Activated gamma-delta T cell treated with anti-CD3 and anti-CD28 coated beads, Interleukin-2, amount 50 U/mL, for 16 hours (primary cell): ENCODE data around the gene RELB.
A peak's percentile ranks its signal among the peaks of the same experiment; 100 is the strongest.
"Not testable (repeated sequence)": the region's sequence is repeated elsewhere in the genome, so short reads cannot be mapped to it uniquely, and the experiment has no call there.

Experiments used
- DNase-seq: peaks from one replicate; pipeline ENCODE4 v3.0.0-alpha.2; 2020; ENCODE audit warnings: low read depth

Gene RELB, protein sequence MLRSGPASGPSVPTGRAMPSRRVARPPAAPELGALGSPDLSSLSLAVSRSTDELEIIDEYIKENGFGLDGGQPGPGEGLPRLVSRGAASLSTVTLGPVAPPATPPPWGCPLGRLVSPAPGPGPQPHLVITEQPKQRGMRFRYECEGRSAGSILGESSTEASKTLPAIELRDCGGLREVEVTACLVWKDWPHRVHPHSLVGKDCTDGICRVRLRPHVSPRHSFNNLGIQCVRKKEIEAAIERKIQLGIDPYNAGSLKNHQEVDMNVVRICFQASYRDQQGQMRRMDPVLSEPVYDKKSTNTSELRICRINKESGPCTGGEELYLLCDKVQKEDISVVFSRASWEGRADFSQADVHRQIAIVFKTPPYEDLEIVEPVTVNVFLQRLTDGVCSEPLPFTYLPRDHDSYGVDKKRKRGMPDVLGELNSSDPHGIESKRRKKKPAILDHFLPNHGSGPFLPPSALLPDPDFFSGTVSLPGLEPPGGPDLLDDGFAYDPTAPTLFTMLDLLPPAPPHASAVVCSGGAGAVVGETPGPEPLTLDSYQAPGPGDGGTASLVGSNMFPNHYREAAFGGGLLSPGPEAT

GRCh38 chr19:45001087-45001739 is at the start of gene RELB:
Gene RELB, plus strand, starts transcription at chr19:45001464. Its CDS starts 116 bp downstream, at chr19:45001580.
- DNase-seq, result peak; percentile 96

DNA sequence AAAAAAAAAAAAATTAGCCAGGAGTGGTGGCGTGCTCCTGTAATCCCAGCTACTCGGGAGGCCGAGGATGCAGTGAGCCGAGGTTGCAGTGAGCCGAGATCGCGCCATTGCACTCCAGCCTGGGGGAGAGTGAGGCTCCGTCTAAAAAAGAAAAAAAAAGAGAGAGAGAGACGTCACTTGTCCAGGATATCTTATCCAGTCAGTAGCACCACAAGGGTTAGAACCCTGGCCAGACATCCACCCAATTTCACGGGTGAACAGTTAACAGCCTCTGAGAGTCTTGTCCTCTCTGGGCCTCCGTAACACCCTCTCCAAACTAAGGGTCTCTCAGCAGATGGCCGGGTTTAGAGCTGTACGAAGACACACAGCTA is 47.0 kb upstream of the RELB start:
- no peak for DNase-seq

GRCh38 chr19:44954649-44955504 is 46.4 kb upstream of the RELB start, which contains the start of gene CLPTM1:
Gene CLPTM1, plus strand, starts transcription at chr19:44955380. Its CDS starts 16 bp downstream, at chr19:44955396.
- peak; percentile 93 for DNase-seq

GRCh38 chr19:44955505-44956439 is 45.5 kb upstream of the RELB start:
- no peak for DNase-seq

GRCh38 chr19:44957526-44957925 is 43.7 kb upstream of the RELB start:
- DNase-seq, result no peak

- DNase-seq, result no peak
Measured at GRCh38 chr19:44958090-44958489, 43.2 kb upstream of the RELB start.

GRCh38 chr19:44959691-44960090 is 41.6 kb upstream of the RELB start:
- DNase-seq, result no peak

GRCh38 chr19:44960906-44961728 is 40.1 kb upstream of the RELB start:
- DNase-seq, result no peak

- DNase-seq, result no peak
Measured at GRCh38 chr19:44961821-44962220, 39.4 kb upstream of the RELB start.

DNA sequence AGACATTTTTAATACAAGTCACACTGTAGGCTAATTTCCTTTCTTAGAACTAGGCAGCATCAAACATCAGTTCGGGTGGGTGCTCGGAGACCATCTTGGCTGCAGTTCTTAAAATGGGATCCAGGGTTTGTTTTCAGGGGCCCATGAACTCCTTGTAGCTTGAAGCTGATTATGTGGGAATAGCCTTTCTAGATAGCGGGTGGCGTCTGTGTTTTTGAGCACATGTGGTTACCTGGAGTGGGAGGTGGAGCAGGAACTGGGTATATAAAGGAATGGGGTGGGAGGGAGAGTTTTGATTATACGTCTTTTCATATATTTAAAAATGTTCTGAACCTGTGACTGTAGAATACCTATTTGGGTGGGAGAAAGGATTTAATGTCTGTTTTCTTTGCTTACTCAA is 33.1 kb upstream of the RELB start:
- DNase-seq, result no peak

GRCh38 chr19:44968670-44969069 is 32.6 kb upstream of the RELB start:
- no peak for DNase-seq

- DNase-seq, result no peak
Measured at GRCh38 chr19:44969437-44969836, 31.8 kb upstream of the RELB start.

DNA sequence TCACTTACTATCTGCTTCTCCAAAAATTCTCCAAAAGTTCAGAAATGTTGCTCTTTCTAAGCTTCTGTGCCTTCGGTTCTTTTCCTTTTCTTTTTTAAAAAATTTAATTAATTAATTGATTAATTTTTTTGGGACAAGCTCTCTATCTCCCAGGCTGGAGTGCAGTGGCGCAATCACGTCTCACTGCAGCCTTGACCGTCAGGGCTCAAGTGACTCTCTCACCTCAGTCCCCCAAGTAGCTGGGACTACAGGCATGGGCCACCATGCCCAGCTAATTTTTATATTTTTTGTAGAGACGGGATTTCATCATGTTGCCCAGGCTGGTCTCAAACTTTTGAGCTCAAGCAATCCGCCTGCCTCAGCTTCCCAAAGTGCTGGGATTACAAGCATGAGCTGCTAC is 29.8 kb upstream of the RELB start:
- DNase-seq, result not testable (repeated sequence)

DNA sequence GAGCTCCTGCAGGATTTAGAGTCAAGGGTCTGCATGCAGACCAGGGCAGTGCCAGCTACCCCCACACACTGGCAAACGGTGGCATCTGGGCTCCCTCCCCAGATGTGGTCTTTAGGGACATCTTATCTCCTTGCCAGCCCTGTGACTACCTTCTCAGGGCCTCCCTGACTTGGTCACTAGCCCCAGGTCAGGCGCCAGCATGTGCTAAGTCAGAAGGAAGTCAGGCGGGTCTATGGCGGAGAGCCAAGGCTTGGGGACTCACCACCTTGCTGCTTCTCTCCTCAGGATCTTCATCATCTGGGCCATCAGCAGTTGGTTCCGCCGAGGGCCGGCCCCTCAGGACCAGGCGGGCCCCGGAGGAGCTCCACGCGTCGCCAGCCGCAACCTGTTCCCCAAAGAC is 28.5 kb upstream of the RELB start:
- DNase-seq, result no peak

GRCh38 chr19:44973982-44974735 is 27.1 kb upstream of the RELB start:
- DNase-seq, result no peak

DNA sequence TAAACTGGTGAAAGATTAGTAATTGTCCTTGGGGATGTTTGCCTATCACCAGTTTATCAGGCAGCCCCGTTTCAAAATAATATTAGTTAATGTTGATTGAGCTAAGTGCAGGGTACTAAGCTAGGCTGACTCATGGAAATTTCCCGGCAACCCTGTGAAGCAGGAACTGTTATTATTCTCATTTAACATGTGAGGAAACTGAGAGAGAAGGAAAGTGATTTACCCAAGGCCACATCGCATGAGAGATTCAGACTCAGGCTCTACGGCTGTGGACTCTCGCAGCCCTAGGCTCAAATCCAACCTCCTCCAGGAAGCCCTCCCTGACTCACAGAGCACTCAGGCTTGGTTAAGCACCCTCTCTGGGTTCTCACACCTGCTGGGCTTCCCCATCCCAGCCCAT is 26.4 kb upstream of the RELB start:
- DNase-seq, result no peak

DNA sequence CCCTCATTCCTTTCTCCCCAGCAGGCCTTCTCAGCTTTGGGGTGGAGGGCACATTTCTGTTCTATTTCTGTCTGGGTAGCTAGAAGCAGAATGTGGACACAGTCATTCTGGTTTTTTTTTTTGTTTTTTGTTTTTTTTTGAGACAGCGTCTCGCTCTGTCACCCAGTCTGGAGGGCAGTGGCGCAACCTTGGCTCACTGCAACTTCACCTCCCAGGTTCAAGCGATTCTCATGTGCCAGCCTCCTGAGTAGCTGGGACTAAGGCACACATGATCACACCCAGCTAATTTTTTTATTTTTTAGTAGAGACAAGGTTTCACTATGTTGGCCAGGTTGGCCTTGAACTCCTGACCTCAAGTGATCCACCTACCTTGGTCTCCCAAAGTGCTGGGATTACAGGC is 25.8 kb upstream of the RELB start:
- DNase-seq, result no peak

DNA sequence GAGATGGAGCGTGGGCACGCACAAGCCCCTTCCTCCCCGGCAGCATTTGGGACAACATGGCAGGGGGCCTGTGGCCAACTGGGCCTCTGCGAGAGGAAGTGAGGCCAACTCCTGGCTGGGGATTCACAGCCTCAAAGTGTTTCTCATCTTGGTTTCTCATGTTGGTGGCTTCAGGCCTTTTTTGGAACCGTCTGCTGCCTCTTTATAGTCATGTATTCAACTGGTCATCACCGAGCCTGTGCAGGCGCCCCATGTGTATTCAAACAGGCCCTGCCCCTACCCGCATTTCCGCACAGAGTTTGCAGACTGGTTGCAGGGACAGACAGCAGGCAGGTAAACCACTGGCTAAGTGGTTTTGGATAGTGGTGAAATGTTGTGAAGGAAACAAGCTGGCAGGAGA is 17.3 kb upstream of the RELB start:
- DNase-seq, result no peak

DNA sequence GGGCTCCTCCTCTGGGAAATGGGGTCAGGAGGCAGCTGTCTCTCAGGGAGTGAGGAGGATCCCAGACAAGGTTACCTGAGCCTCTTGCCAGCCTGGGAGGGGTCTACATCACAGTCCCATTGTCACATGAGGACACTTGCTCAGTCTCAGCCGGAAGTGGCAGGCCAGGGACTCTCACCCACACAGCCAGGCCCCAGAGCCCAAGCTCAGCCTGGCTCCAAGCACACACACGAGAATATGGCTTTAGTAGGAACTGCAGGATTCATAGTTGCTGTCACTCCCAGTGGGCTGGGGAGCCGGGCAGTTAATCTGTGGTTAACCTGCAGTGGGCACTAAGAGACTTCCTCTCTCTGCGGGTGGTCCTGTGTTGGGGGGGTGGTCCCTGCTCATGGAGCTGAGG is 15.8 kb upstream of the RELB start:
- no peak for DNase-seq

- DNase-seq, result no peak
Measured at GRCh38 chr19:44986389-44986788, 14.9 kb upstream of the RELB start.
